ENCODE measurements around the gene CLDND1. TPM values are rescaled to one million over a fixed set of nuclear protein-coding genes. Genes with fewer than 3 reads are reported as not detected.

The CLDND1 gene
- total and polyA plus RNA-seq, 10 of the 15 experiments (the other 5 are each of a cell fraction or from before 2014, with no cell fraction given) = 97.8 to 225 (median 152) TPM

- TF ChIP-seq NKRF (conservative IDR thresholded peaks at IDR 0.05) (no peak), ETV6 (conservative IDR thresholded peaks at IDR 0.05 in 1 of 2, IDR thresholded peaks at IDR 0.05 in 1 of 2; ENCODE audit: borderline replicate concordance in 1 of 2, low read depth in 1 of 2) (peak in 1 of 2 experiments; percentile 77; a peak in 1 of 4 replicates), MXI1 (IDR thresholded peaks at IDR 0.05; ENCODE audit: low read depth, low read length) (0 out of 2 replicates have a peak, but pooled peaks have one; percentile 41), ZNF622 (IDR thresholded peaks at IDR 0.05) (no peak), SMAD1 (IDR thresholded peaks at IDR 0.05; ENCODE audit: low read depth, partially characterized antibody) (no peak), CBX3 (IDR thresholded peaks at IDR 0.05; ENCODE audit: borderline replicate concordance, low read depth) (no peak), CHD4 (IDR thresholded peaks at IDR 0.05) (no peak), SIN3A (IDR thresholded peaks at IDR 0.05; ENCODE audit: low read depth, low read length) (no peak), CBX5 (IDR thresholded peaks at IDR 0.05; ENCODE audit: low read depth) (no peak), ZBTB33 (IDR thresholded peaks at IDR 0.05) (no peak), TCF3 (IDR thresholded peaks at IDR 0.05; ENCODE audit: borderline replicate concordance, insufficient read depth, low read depth, low read length) (no peak), MTA3 (IDR thresholded peaks at IDR 0.05; ENCODE audit: borderline replicate concordance, low read length) (peak; percentile 94), RFX5 (IDR thresholded peaks at IDR 0.05; ENCODE audit: low read depth, low read length) (no peak), ESRRA (IDR thresholded peaks at IDR 0.05; ENCODE audit: low read length) (no peak), MEF2B (IDR thresholded peaks at IDR 0.05; ENCODE audit: partially characterized antibody, poor library complexity, severe bottlenecking) (peak; percentile 75), LARP7 (IDR thresholded peaks at IDR 0.05) (no peak), TCF12 (IDR thresholded peaks at IDR 0.05; ENCODE audit: low read depth, low read length) (0 out of 2 replicates have a peak, but pooled peaks have one; percentile 36), RAD51 (IDR thresholded peaks at IDR 0.05) (no peak), FOXM1 (IDR thresholded peaks at IDR 0.05; ENCODE audit: low read depth, low read length) (peak; percentile 92)
- TF ChIP-seq, protein P1, sequence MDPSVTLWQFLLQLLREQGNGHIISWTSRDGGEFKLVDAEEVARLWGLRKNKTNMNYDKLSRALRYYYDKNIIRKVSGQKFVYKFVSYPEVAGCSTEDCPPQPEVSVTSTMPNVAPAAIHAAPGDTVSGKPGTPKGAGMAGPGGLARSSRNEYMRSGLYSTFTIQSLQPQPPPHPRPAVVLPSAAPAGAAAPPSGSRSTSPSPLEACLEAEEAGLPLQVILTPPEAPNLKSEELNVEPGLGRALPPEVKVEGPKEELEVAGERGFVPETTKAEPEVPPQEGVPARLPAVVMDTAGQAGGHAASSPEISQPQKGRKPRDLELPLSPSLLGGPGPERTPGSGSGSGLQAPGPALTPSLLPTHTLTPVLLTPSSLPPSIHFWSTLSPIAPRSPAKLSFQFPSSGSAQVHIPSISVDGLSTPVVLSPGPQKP (IDR thresholded peaks at IDR 0.05; ENCODE audit: low read depth, low read length) = no peak
- TF ChIP-seq, protein P2, sequence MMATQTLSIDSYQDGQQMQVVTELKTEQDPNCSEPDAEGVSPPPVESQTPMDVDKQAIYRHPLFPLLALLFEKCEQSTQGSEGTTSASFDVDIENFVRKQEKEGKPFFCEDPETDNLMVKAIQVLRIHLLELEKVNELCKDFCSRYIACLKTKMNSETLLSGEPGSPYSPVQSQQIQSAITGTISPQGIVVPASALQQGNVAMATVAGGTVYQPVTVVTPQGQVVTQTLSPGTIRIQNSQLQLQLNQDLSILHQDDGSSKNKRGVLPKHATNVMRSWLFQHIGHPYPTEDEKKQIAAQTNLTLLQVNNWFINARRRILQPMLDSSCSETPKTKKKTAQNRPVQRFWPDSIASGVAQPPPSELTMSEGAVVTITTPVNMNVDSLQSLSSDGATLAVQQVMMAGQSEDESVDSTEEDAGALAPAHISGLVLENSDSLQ (IDR thresholded peaks at IDR 0.05) = no peak
- TF ChIP-seq, protein P3, sequence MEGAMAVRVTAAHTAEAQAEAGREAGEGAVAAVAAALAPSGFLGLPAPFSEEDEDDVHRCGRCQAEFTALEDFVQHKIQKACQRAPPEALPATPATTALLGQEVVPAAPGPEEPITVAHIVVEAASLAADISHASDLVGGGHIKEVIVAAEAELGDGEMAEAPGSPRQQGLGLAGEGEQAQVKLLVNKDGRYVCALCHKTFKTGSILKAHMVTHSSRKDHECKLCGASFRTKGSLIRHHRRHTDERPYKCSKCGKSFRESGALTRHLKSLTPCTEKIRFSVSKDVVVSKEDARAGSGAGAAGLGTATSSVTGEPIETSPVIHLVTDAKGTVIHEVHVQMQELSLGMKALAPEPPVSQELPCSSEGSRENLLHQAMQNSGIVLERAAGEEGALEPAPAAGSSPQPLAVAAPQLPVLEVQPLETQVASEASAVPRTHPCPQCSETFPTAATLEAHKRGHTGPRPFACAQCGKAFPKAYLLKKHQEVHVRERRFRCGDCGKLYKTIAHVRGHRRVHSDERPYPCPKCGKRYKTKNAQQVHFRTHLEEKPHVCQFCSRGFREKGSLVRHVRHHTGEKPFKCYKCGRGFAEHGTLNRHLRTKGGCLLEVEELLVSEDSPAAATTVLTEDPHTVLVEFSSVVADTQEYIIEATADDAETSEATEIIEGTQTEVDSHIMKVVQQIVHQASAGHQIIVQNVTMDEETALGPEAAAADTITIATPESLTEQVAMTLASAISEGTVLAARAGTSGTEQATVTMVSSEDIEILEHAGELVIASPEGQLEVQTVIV (IDR thresholded peaks at IDR 0.05; ENCODE audit: borderline replicate concordance, partially characterized antibody) = no peak
Observed at GRCh38 chr3:98563661-98564281, 41.1 kb upstream of the CLDND1 start (continued).
